CMK (cell line): ENCODE data around the gene OXER1.
"Not testable (repeated sequence)": the region's sequence is repeated elsewhere in the genome, so short reads cannot be mapped to it uniquely, and the experiment has no call there.

Experiments used
- DNase-seq: peaks from one replicate; pipeline ENCODE4 v3.0.0-alpha.2; 2010; ENCODE audit warnings: low read depth

The OXER1 gene

GRCh38 chr2:42752314-42752713 lies 11.6 kb downstream of the OXER1 start:
- no peak for DNase-seq

- DNase-seq: no peak
These were observed 15.1 kb downstream of the OXER1 start for GRCh38 chr2:42748840-42749239.

GRCh38 chr2:42747422-42747821 lies 16.5 kb downstream of the OXER1 start:
- DNase-seq: no peak

- no peak for DNase-seq
These were observed 19.3 kb downstream of the OXER1 start for GRCh38 chr2:42744545-42745082.

- DNase-seq: no peak
These were observed 20.3 kb downstream of the OXER1 start for GRCh38 chr2:42743659-42743990.

- DNase-seq: no peak
These were observed 20.9 kb downstream of the OXER1 start for GRCh38 chr2:42742740-42743658.

- DNase-seq: no peak
These were observed 22.8 kb downstream of the OXER1 start for GRCh38 chr2:42741140-42741539.

- DNase-seq: no peak
These were observed 27.2 kb downstream of the OXER1 start for GRCh38 chr2:42736598-42737322.

GRCh38 chr2:42733852-42734251 lies 30.1 kb downstream of the OXER1 start:
- DNase-seq: no peak

GRCh38 chr2:42731316-42731715 lies 32.6 kb downstream of the OXER1 start:
- DNase-seq: not testable (repeated sequence)

- DNase-seq: no peak
These were observed 37.3 kb downstream of the OXER1 start for GRCh38 chr2:42726680-42727079.

GRCh38 chr2:42725657-42726056 lies 38.3 kb downstream of the OXER1 start:
- no peak for DNase-seq

- no peak for DNase-seq
These were observed 39.0 kb downstream of the OXER1 start for GRCh38 chr2:42724886-42725285.

GRCh38 chr2:42723465-42723864 lies 40.5 kb downstream of the OXER1 start:
- DNase-seq: no peak

- DNase-seq: no peak
These were observed 41.4 kb downstream of the OXER1 start for GRCh38 chr2:42722320-42723190.

- DNase-seq: no peak
These were observed 42.0 kb downstream of the OXER1 start for GRCh38 chr2:42721898-42722297.

- no peak for DNase-seq
These were observed 49.2 kb downstream of the OXER1 start for GRCh38 chr2:42714686-42715085.

- no peak for DNase-seq
These were observed 50.0 kb downstream of the OXER1 start for GRCh38 chr2:42713920-42714319.

- no peak for DNase-seq
These were observed 51.0 kb downstream of the OXER1 start for GRCh38 chr2:42712934-42713333.
